Activated T-cell treated with anti-CD3 and anti-CD28 coated beads, Interleukin-2, amount 50 U/mL, for 24 hours (primary cell): ENCODE results near the gene PRKRIP1.
"Not testable (repeated sequence)": the region's sequence is repeated elsewhere in the genome, so short reads cannot be mapped to it uniquely, and the experiment has no call there.

Source experiments
- DNase-seq: peaks from one replicate; pipeline ENCODE4 v3.0.0-alpha.2; 2020
- H3K27ac Mint-ChIP-seq: 2 replicates; pipeline ENCODE4 v1.8.0; 2020; ENCODE audit warnings: mild to moderate bottlenecking, mixed read lengths
- H3K27me3 Mint-ChIP-seq: 2 replicates; pipeline ENCODE4 v1.8.0; 2020; ENCODE audit warnings: mixed read lengths
- H3K36me3 Mint-ChIP-seq: 2 replicates; pipeline ENCODE4 v1.8.0; 2020; ENCODE audit warnings: low read depth, mixed read lengths
- H3K4me1 Mint-ChIP-seq: 2 replicates; pipeline ENCODE4 v1.8.0; 2020; ENCODE audit warnings: low read depth, mixed read lengths
- H3K4me3 Mint-ChIP-seq: 2 replicates; pipeline ENCODE4 v1.8.0; 2020; ENCODE audit warnings: mild to moderate bottlenecking, moderate library complexity, mixed read lengths
- H3K9me3 Mint-ChIP-seq: 2 replicates; pipeline ENCODE4 v1.8.0; 2020; ENCODE audit warnings: mixed read lengths

PRKRIP1 gene

GRCh38 chr7:102390697-102391484 lies 5.3 kb upstream of the PRKRIP1 start:
- Mint-ChIP-seq H3K36me3 (peaks cover 59% of the 10 kb centered on the region), H3K4me1 (peaks cover 5% of the 10 kb centered on the region), H3K27ac (no peak overlapping the region), H3K27me3 (no peaks in the 10 kb centered on the region), H3K9me3 (no peaks in the 10 kb centered on the region), H3K4me3 (no peak overlapping the region)
- DNase-seq, result peak; percentile 79

DNA sequence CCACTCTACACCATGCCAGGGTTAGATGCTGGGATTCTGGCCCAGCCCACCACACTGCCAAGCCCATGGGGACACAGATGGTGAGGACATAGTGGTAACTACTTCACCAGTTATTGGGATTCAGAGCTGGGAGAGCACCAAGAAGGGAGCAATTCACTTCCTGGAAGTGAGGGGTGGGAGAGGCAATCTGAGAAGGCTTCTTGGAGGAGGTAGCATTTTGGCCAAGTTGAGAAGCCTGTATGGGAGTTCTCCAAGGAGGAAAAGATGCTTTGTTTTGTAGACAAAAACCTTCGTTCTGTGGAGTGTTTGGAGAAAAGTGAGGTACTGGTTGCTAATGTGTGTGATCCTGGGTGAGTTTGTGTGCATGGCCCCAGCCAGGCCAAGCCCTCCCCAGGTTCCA lies 3.8 kb upstream of the PRKRIP1 start:
- Mint-ChIP-seq H3K4me1 (peaks cover 18% of the 10 kb centered on the region), H3K27ac (no peak overlapping the region), H3K36me3 (peaks cover 58% of the 10 kb centered on the region), H3K27me3 (no peaks in the 10 kb centered on the region), H3K4me3 (no peak overlapping the region), H3K9me3 (no peaks in the 10 kb centered on the region)
- DNase-seq, result no peak

DNA sequence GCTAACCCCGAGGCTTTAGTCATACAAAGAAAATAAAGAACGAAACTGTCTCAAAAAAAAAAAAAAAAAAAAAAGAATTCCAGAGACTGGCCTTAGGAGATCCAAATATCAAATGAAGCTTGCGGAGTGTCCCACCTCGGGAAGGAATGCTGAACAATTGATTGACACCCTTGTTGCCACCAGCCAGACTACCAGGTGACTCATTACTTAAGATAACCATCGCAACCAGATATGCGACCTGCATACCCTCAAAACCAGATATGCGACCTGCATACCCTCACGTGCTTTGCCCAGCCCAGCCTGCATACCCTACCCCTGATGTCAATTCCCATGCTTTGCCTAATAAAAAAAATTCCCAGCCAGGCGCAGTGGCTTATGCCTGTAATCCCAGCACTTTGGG lies 2.7 kb upstream of the PRKRIP1 start:
- Mint-ChIP-seq H3K36me3 (peaks cover 63% of the 10 kb centered on the region), H3K9me3 (no peaks in the 10 kb centered on the region), H3K4me3 (no peak overlapping the region), H3K4me1 (peaks cover 24% of the 10 kb centered on the region), H3K27ac (no peak overlapping the region), H3K27me3 (no peaks in the 10 kb centered on the region)
- no peak for DNase-seq

- H3K9me3 Mint-ChIP-seq, result no peaks in the 10 kb centered on the region
- peaks cover 24% of the 10 kb centered on the region for H3K4me1 Mint-ChIP-seq
- H3K27me3 Mint-ChIP-seq, result no peaks in the 10 kb centered on the region
- H3K36me3 Mint-ChIP-seq, result peaks cover 74% of the 10 kb centered on the region
- peak overlapping the region; percentile 93 for H3K27ac Mint-ChIP-seq
- peak overlapping the region; percentile 95 for H3K4me3 Mint-ChIP-seq
- no peak for DNase-seq
These were observed 631 bp upstream of the PRKRIP1 start for GRCh38 chr7:102395592-102395872.

DNA sequence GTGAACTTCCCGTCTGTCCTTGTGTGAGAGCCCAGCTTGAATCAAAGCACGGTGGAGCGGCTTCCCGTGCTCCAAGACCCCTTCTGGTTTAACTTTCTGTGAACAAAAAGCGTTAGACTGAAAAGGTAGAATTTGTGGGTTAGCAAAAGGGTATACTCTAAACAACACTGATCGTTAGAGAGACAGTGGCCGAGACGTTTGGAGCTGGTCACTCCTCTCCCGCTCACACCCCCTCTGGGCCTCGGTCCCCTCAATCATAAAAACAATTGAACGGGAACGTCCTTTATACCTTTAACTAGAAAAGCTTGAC lies 502 bp downstream of the PRKRIP1 start:
- H3K27ac Mint-ChIP-seq, result peak overlapping the region; percentile 93
- no peaks in the 10 kb centered on the region for H3K9me3 Mint-ChIP-seq
- no peak for DNase-seq
- peaks cover 82% of the 10 kb centered on the region for H3K36me3 Mint-ChIP-seq
- H3K27me3 Mint-ChIP-seq, result no peaks in the 10 kb centered on the region
- peak overlapping the region; percentile 95 for H3K4me3 Mint-ChIP-seq
- H3K4me1 Mint-ChIP-seq, result peaks cover 24% of the 10 kb centered on the region

- no peaks in the 10 kb centered on the region for H3K9me3 Mint-ChIP-seq
- no peak overlapping the region for H3K27ac Mint-ChIP-seq
- H3K4me1 Mint-ChIP-seq, result peaks cover 26% of the 10 kb centered on the region
- DNase-seq, result no peak
- peaks cover 86% of the 10 kb centered on the region for H3K36me3 Mint-ChIP-seq
- no peaks in the 10 kb centered on the region for H3K27me3 Mint-ChIP-seq
- H3K4me3 Mint-ChIP-seq, result no peak overlapping the region
These were observed 2.4 kb downstream of the PRKRIP1 start for GRCh38 chr7:102398543-102398942.

- Mint-ChIP-seq H3K27me3 (no peaks in the 10 kb centered on the region), H3K36me3 (peaks cover 93% of the 10 kb centered on the region), H3K9me3 (no peaks in the 10 kb centered on the region), H3K4me1 (peaks cover 31% of the 10 kb centered on the region), H3K27ac (peak overlapping the region; percentile 49), H3K4me3 (no peak overlapping the region)
- DNase-seq, result no peak
These were observed 4.2 kb downstream of the PRKRIP1 start for GRCh38 chr7:102400360-102400759.

GRCh38 chr7:102403563-102403962 lies 7.4 kb downstream of the PRKRIP1 start:
- Mint-ChIP-seq H3K4me3 (no peak overlapping the region), H3K36me3 (peaks cover 100% of the 10 kb centered on the region), H3K27me3 (no peaks in the 10 kb centered on the region), H3K27ac (peak overlapping the region; percentile 28), H3K4me1 (peaks cover 11% of the 10 kb centered on the region), H3K9me3 (no peaks in the 10 kb centered on the region)
- no peak for DNase-seq

- Mint-ChIP-seq H3K9me3 (no peaks in the 10 kb centered on the region), H3K4me1 (peaks cover 11% of the 10 kb centered on the region), H3K4me3 (no peak overlapping the region), H3K36me3 (peaks cover 100% of the 10 kb centered on the region), H3K27me3 (no peaks in the 10 kb centered on the region), H3K27ac (no peak overlapping the region)
- peak; percentile 50 for DNase-seq
These were observed 8.1 kb downstream of the PRKRIP1 start for GRCh38 chr7:102404005-102404861.

DNA sequence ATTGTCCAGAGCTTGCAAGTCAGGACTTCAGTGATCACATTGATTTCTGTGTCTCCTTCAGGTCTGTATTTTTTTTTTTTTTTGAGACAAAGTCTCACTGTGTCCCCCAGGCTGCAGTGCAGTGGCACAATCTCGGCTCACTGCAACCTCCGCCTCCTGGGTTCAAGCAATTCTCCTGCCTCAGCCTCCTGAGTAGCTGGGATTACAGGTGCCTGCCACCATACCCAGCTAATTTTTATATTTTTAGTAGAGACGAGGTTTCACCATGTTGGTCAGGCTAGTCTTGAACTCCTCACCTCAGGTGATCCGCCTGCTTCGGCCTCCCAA lies 8.7 kb downstream of the PRKRIP1 start:
- H3K9me3 Mint-ChIP-seq, DNase-seq, H3K27ac Mint-ChIP-seq, H3K27me3 Mint-ChIP-seq, H3K4me3 Mint-ChIP-seq: not testable (repeated sequence)
- Mint-ChIP-seq H3K36me3 (peaks cover 99% of the 10 kb centered on the region), H3K4me1 (peaks cover 11% of the 10 kb centered on the region)

DNA sequence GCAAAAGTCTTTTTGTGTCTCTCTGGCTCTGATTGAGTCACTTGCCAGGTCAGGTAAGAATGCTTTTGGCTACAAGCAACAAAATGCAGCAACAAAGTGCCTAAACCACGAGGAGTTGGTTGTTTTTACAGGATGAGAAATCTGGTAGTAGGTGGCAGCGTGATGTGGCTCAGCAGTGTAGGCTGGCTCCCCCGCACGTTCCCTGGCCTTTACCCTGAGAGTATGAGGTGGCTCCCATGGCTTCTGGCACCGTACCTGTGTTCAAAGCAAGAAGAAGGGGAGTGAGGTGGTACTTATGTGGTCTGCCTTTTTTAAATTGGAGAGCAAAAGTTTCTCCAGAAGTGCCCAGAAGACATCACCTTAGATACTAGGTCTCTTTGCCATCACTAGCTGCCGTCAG lies 11.7 kb downstream of the PRKRIP1 start:
- H3K27ac Mint-ChIP-seq, result peak overlapping the region; percentile 61
- peaks cover 12% of the 10 kb centered on the region for H3K4me1 Mint-ChIP-seq
- no peaks in the 10 kb centered on the region for H3K27me3 Mint-ChIP-seq
- no peak overlapping the region for H3K4me3 Mint-ChIP-seq
- DNase-seq, result no peak
- H3K36me3 Mint-ChIP-seq, result peaks cover 98% of the 10 kb centered on the region
- H3K9me3 Mint-ChIP-seq, result no peaks in the 10 kb centered on the region

GRCh38 chr7:102408530-102408929 lies 12.4 kb downstream of the PRKRIP1 start:
- peaks cover 97% of the 10 kb centered on the region for H3K36me3 Mint-ChIP-seq
- not testable (repeated sequence) for DNase-seq
- peaks cover 12% of the 10 kb centered on the region for H3K4me1 Mint-ChIP-seq

DNA sequence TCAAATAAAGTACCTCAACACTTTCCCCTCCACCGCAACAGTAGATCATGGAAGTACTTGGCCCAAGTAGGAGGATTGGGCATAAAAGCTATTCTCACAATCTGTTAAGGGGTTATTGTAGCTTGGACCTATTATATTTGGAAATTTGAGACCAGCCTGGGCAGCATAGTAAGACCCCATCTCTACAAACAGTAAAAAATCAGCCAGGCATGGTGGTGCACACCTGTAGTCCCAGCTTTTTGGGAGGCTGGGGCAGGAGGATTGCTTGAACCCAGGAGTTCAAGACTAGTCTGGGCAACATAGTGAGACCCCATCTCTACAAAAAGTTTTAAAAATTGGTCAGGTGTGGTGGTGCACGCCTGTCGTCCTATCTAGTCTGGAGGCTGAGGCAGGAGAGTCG lies 13.2 kb downstream of the PRKRIP1 start:
- H3K9me3 Mint-ChIP-seq, result no peaks in the 10 kb centered on the region
- no peak for DNase-seq
- no peaks in the 10 kb centered on the region for H3K27me3 Mint-ChIP-seq
- H3K4me3 Mint-ChIP-seq, result no peak overlapping the region
- peaks cover 97% of the 10 kb centered on the region for H3K36me3 Mint-ChIP-seq
- H3K4me1 Mint-ChIP-seq, result peaks cover 12% of the 10 kb centered on the region
- H3K27ac Mint-ChIP-seq, result peak overlapping the region; percentile 32

More at GRCh38 chr7:102408530-102408929, 12.4 kb downstream of the PRKRIP1 start:
- H3K27me3 Mint-ChIP-seq, H3K9me3 Mint-ChIP-seq, H3K4me3 Mint-ChIP-seq: not testable (repeated sequence)
- peak overlapping the region; percentile 61 for H3K27ac Mint-ChIP-seq

- no peaks in the 10 kb centered on the region for H3K9me3 Mint-ChIP-seq
- H3K27me3 Mint-ChIP-seq, result no peaks in the 10 kb centered on the region
- peak overlapping the region; percentile 11 for H3K27ac Mint-ChIP-seq
- H3K4me1 Mint-ChIP-seq, result peaks cover 16% of the 10 kb centered on the region
- no peak overlapping the region for H3K4me3 Mint-ChIP-seq
- peaks cover 95% of the 10 kb centered on the region for H3K36me3 Mint-ChIP-seq
- no peak for DNase-seq
These were observed 14.0 kb downstream of the PRKRIP1 start for GRCh38 chr7:102410123-102410522.

DNA sequence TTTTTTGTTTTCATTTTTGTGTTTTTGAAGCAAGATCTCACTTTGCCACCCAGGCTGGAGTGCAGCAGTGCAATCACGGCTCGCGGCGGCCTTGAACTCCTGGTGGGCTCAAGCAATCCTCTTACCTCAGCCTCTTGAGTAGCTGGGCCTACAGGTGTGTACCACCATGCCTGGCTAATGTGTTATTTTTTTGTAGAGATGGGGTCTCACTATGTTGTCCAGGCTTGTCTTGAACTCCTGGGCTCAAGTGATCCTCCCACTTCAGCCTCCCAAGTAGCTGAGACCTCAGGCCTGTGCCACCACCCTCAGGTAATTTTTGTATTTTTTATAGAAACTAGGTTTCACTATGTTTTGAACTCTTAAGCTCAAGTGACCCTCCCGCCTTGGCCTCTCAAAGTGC lies 14.8 kb downstream of the PRKRIP1 start:
- peak overlapping the region; percentile 64 for H3K27ac Mint-ChIP-seq

More for the DNA sequence above, 14.8 kb downstream of the PRKRIP1 start:
- Mint-ChIP-seq H3K4me1 (peaks cover 24% of the 10 kb centered on the region), H3K27me3 (no peaks in the 10 kb centered on the region), H3K9me3 (no peaks in the 10 kb centered on the region), H3K36me3 (peaks cover 95% of the 10 kb centered on the region), H3K4me3 (no peak overlapping the region)
- no peak for DNase-seq
